CD14-positive monocyte (primary cell): ENCODE measurements around the gene ZNF197. TPM values are rescaled to one million over a fixed set of nuclear protein-coding genes. Genes with fewer than 3 reads are reported as not detected.

Source experiments
- DNase-seq, 3 donors: peaks; one replicate each; pipeline ENCODE4 v3.0.0-alpha.2; 2011 to 2022
- H2AFZ ChIP-seq: 2 replicates; pipeline ENCODE4 v1.6.0; 2012; ENCODE audit warnings: mild to moderate bottlenecking, low read depth, low read length, inconsistent platforms; ENCODE audit not compliant: insufficient read depth, poor library complexity, severe bottlenecking
- H3K27ac ChIP-seq, 2 donors: 1 replicate in 1 of 2; 2 replicates in 1 of 2; pipeline ENCODE4 v1.5.1; 2012 to 2013; ENCODE audit warnings: low read length in 2 of 2, control low read depth in 1 of 2, inconsistent platforms in 1 of 2, low read depth in 1 of 2, mild to moderate bottlenecking in 1 of 2
- H3K27me3 ChIP-seq, 2 donors: one replicate each; pipeline versions ENCODE4 v1.6.0 to v1.6.1; 2011 to 2013; ENCODE audit warnings: low read length in 2 of 2; ENCODE audit not compliant: control insufficient read depth in 2 of 2, insufficient read depth in 2 of 2
- H3K36me3 ChIP-seq, 2 donors: replicated peaks in 1 of 2; 1 replicate in 1 of 2; 2 replicates in 1 of 2; pipeline versions ENCODE4 v1.5.1 to v1.6.1; 2012 to 2013; ENCODE audit warnings: low read length in 2 of 2, control low read depth in 1 of 2, inconsistent platforms in 1 of 2, mild to moderate bottlenecking in 1 of 2; ENCODE audit not compliant: insufficient read depth in 2 of 2, control insufficient read depth in 1 of 2
- H3K4me1 ChIP-seq, 2 donors: 1 replicate in 1 of 2; 2 replicates in 1 of 2; pipeline versions ENCODE4 v1.5.1 to v1.6.1; 2012 to 2013; ENCODE audit warnings: low read length in 2 of 2, control low read depth in 1 of 2, inconsistent platforms in 1 of 2, mild to moderate bottlenecking in 1 of 2, moderate library complexity in 1 of 2; ENCODE audit not compliant: insufficient read depth in 2 of 2, control insufficient read depth in 1 of 2
- H3K4me2 ChIP-seq: replicated peaks from 2 replicates; pipeline ENCODE3; 2012; ENCODE audit warnings: low read length, moderate library complexity, mild to moderate bottlenecking; ENCODE audit not compliant: poor library complexity, severe bottlenecking; ENCODE audit errors: extremely low read depth
- H3K4me3 ChIP-seq, 3 experiments: fragments of 200-600 bp in 1 of 3; sonication (generic) in 1 of 3; replicated peaks in 1 of 3; 1 replicate in 2 of 3; 2 replicates in 1 of 3; pipeline ENCODE4 v1.5.1; 2011 to 2013; ENCODE audit warnings: low read length in 3 of 3, mild to moderate bottlenecking in 3 of 3, control low read depth in 2 of 3, low read depth in 2 of 3, inconsistent platforms in 1 of 3, moderate library complexity in 1 of 3
- H3K79me2 ChIP-seq: 2 replicates; pipeline ENCODE4 v1.6.0; 2012; ENCODE audit warnings: mild to moderate bottlenecking, control low read depth, inconsistent platforms, low read length, moderate library complexity; ENCODE audit not compliant: insufficient read depth
- H3K9ac ChIP-seq: 2 replicates; pipeline ENCODE4 v1.6.0; 2017; ENCODE audit warnings: low read length, mild to moderate bottlenecking; ENCODE audit not compliant: insufficient read depth, poor library complexity, severe bottlenecking
- H3K9me3 ChIP-seq, 2 donors: replicated peaks in 1 of 2; 1 replicate in 1 of 2; 2 replicates in 1 of 2; pipeline versions ENCODE4 v1.5.1 to v1.6.1; 2012 to 2013; ENCODE audit warnings: low read length in 2 of 2, control low read depth in 1 of 2; ENCODE audit not compliant: control insufficient read depth in 1 of 2, insufficient read depth in 1 of 2
- H4K20me1 ChIP-seq: 2 replicates; pipeline ENCODE4 v1.6.0; 2012; ENCODE audit warnings: mild to moderate bottlenecking, low read length, control low read depth, moderate library complexity; ENCODE audit not compliant: insufficient read depth
- H3K27ac Mint-ChIP-seq, 7 donors: one replicate each; pipeline ENCODE4 v1.8.0; 2020; ENCODE audit warnings: mild to moderate bottlenecking in 7 of 7, mixed read lengths in 7 of 7, moderate library complexity in 6 of 7, inconsistent platforms in 2 of 7
- H3K27me3 Mint-ChIP-seq, 3 donors: one replicate each; pipeline ENCODE4 v1.8.0; 2021 to 2022; ENCODE audit warnings: low read depth in 3 of 3, mild to moderate bottlenecking in 3 of 3, mixed read lengths in 3 of 3, moderate library complexity in 3 of 3, inconsistent platforms in 1 of 3
- H3K36me3 Mint-ChIP-seq, 2 donors: one replicate each; pipeline ENCODE4 v1.8.0; 2020; ENCODE audit warnings: mixed read lengths in 2 of 2, inconsistent platforms in 1 of 2, mild to moderate bottlenecking in 1 of 2
- H3K4me1 Mint-ChIP-seq: one replicate; pipeline ENCODE4 v1.8.0; 2020; ENCODE audit warnings: mild to moderate bottlenecking, mixed read lengths
- H3K4me3 Mint-ChIP-seq, 2 donors: one replicate each; pipeline ENCODE4 v1.8.0; 2020; ENCODE audit warnings: mild to moderate bottlenecking in 2 of 2, mixed read lengths in 2 of 2, moderate library complexity in 1 of 2
- H3K9me3 Mint-ChIP-seq, 7 donors: one replicate each; pipeline ENCODE4 v1.8.0; 2020 to 2022; ENCODE audit warnings: mixed read lengths in 7 of 7, mild to moderate bottlenecking in 6 of 7, moderate library complexity in 6 of 7, inconsistent platforms in 2 of 7
- CTCF ChIP-seq: fragments of 200-600 bp; IDR thresholded peaks from one replicate; pipeline ENCODE4 v1.8.0; 2022; ENCODE audit warnings: antibody characterized with exemption, mild to moderate bottlenecking
- WGBS: methylation state at CpG from one replicate; pipeline ENCODE4 v1.1.5; 2013; ENCODE audit warnings: missing lambda C conversion rate; ENCODE audit not compliant: insufficient coverage; 5-methylcytosine and 5-hydroxymethylcytosine counted together
- intact Hi-C, 2 donors: fragments of 100-400 bp; cut with micrococcal nuclease; formaldehyde crosslinking; loops; one replicate each; pipeline versions ENCODE4 v1.15.0 to v1.15.1; 2023
- polyA plus RNA-seq, 3 donors: library from polyadenylated mRNA; depleted of rRNA in 1 of 3; unstranded in 2 of 3; stranded (reverse) in 1 of 3; fragments of 300-500 nt in 2 of 3; fragments of >200 nt in 1 of 3; fragmentation: Illumina TruSeq in 2 of 3; gene quantifications; 1 replicate in 2 of 3; 2 replicates in 1 of 3; pipeline ENCODE4 v1.2.3, GENCODE V29; 2012 to 2021

Gene ZNF197
- polyA plus RNA-seq, 3 donors: 1.2 to 3.6 (median 2.1) TPM

- Histone ChIP-seq H3K4me1 (peaks cover 0 to 5% of the 10 kb centered on the region in 2 donors), H2AFZ (peak overlapping the region; percentile 86), H3K27me3 (peaks cover 5 to 12% of the 10 kb centered on the region in 2 donors), H3K4me3 (peak overlapping the region; percentile 28 to 74 (median 34)), H3K9ac (peak overlapping the region; percentile 60), H4K20me1 (no peaks in the 10 kb centered on the region), H3K79me2 (no peaks in the 10 kb centered on the region), H3K36me3 (no peaks in the 10 kb centered on the region), H3K9me3 (peaks cover 49 to 82% of the 10 kb centered on the region in 2 donors), H3K4me2 (peak overlapping the region; percentile 74), H3K27ac (no peak overlapping the region)
- peaks cover 7 to 27% (median 15%) of the 10 kb centered on the region in 3 donors for H3K27me3 Mint-ChIP-seq
- peak in 2 of 3 donors; percentile 4 to 12 for DNase-seq
- H3K4me3 Mint-ChIP-seq: peak overlapping the region; percentile 76 to 88
- peaks cover 49 to 81% (median 68%) of the 10 kb centered on the region in 7 donors for H3K9me3 Mint-ChIP-seq
- H3K27ac Mint-ChIP-seq: peak overlapping the region in 1 of 7 donors; percentile 9
- intact Hi-C loops: no loop called here
- peaks cover 12 to 14% of the 10 kb centered on the region in 2 donors for H3K36me3 Mint-ChIP-seq
- H3K4me1 Mint-ChIP-seq: peaks cover 12% of the 10 kb centered on the region
- no peak for TF ChIP-seq CTCF
- 2% methylated on average over 38 of the region's 48 CpGs for WGBS
Observed at GRCh38 chr3:44685128-44685800, 60.4 kb downstream of the ZNF197 start.

- peaks cover 9 to 14% of the 10 kb centered on the region in 2 donors for H3K36me3 Mint-ChIP-seq
- Histone ChIP-seq H2AFZ (no peak overlapping the region), H3K27me3 (peaks cover 5 to 12% of the 10 kb centered on the region in 2 donors), H3K27ac (no peak overlapping the region), H3K79me2 (no peaks in the 10 kb centered on the region), H4K20me1 (no peaks in the 10 kb centered on the region), H3K9ac (no peak overlapping the region), H3K36me3 (no peaks in the 10 kb centered on the region), H3K9me3 (peaks cover 36 to 68% of the 10 kb centered on the region in 2 donors), H3K4me2 (no peak overlapping the region), H3K4me1 (peaks cover 0 to 5% of the 10 kb centered on the region in 2 donors), H3K4me3 (no peak overlapping the region)
- no peak overlapping the region for H3K27ac Mint-ChIP-seq
- no peak for DNase-seq
- H3K4me3 Mint-ChIP-seq: no peak overlapping the region
- H3K9me3 Mint-ChIP-seq: peaks cover 52 to 87% (median 65%) of the 10 kb centered on the region in 7 donors
- WGBS: no CpG with 5 or more reads among the region's 1 CpG
- TF ChIP-seq CTCF: no peak
- peaks cover 12% of the 10 kb centered on the region for H3K4me1 Mint-ChIP-seq
- peaks cover 7 to 31% (median 18%) of the 10 kb centered on the region in 3 donors for H3K27me3 Mint-ChIP-seq
- intact Hi-C loops: no loop called here
Observed at GRCh38 chr3:44687898-44688297, 63.1 kb downstream of the ZNF197 start.

Other genes starting within 250 kb of the ZNF197 start
- gene ZNF445, start 147.4 kb upstream of the ZNF197 start, polyA plus RNA-seq: 1 to 10 TPM in 2 of 3 donors, under 1 TPM in 1; 0.41 to 2.5 (median 1.1) TPM
- under 1 TPM; 0.29 to 0.51 (median 0.48) TPM for gene ZKSCAN7, start 69.8 kb upstream of the ZNF197 start, polyA plus RNA-seq
- under 1 TPM in 2 of 3 donors, not detected in 1; 0.17 TPM for gene ZNF660, start 40.1 kb upstream of the ZNF197 start, polyA plus RNA-seq
- gene ZNF35, start 23.7 kb downstream of the ZNF197 start, polyA plus RNA-seq: 1 to 10 TPM; 1.2 to 2.5 (median 2.5) TPM
- under 1 TPM; 0.20 to 0.28 (median 0.23) TPM for gene ZNF502, start 87.6 kb downstream of the ZNF197 start, polyA plus RNA-seq
- gene ZNF501, start 104.6 kb downstream of the ZNF197 start, polyA plus RNA-seq: under 1 TPM; 0.08 to 0.59 (median 0.35) TPM
- gene KIAA1143, start 136.6 kb downstream of the ZNF197 start, polyA plus RNA-seq: 10 to 100 TPM in 2 of 3 donors, 1 to 10 TPM in 1; 2.4 to 26.4 (median 19.1) TPM
- under 1 TPM in 2 of 3 donors, not detected in 1; 0.15 to 0.16 TPM for gene KIF15, start 136.8 kb downstream of the ZNF197 start, polyA plus RNA-seq
- 10 to 100 TPM; 16.2 to 31.2 (median 27.5) TPM for gene TMEM42, start 236.9 kb downstream of the ZNF197 start, polyA plus RNA-seq
- gene TGM4, start 249.6 kb downstream of the ZNF197 start, polyA plus RNA-seq: under 1 TPM in 1 of 3 donors, not detected in 2; 0.04 TPM